CD8-positive, alpha-beta memory T cell (primary cell): ENCODE measurements around the gene GRID1. TPM values are rescaled to one million over a fixed set of nuclear protein-coding genes. Genes with fewer than 3 reads are reported as not detected.

Source experiments
- CTCF ChIA-PET: fragments of 350-600 bp; sonication (Branson Sonifier 250); formaldehyde crosslinking; loops from one replicate; lab custom pipeline; 2021; ENCODE audit warnings: antibody characterized with exemption; lab: Charles Lee
- POLR2A ChIA-PET: fragments of 350-600 bp; sonication (Branson Sonifier 250); formaldehyde crosslinking; loops from one replicate; lab custom pipeline; 2021; ENCODE audit warnings: antibody characterized with exemption; lab: Charles Lee
- DNase-seq, 5 donors: peaks; one replicate each; pipeline versions ENCODE4 v3.0.0 to v3.0.0-alpha.2; 2020 to 2022; ENCODE audit warnings: mixed read lengths in 1 of 5
- H3K27ac ChIP-seq: one replicate; pipeline ENCODE4 v1.7.0; 2013; ENCODE audit warnings: low read depth, mild to moderate bottlenecking, low read length, moderate library complexity
- H3K27me3 ChIP-seq: 2 replicates; pipeline ENCODE4 v1.7.0; 2013; ENCODE audit warnings: low read length, mild to moderate bottlenecking; ENCODE audit not compliant: insufficient read depth, poor library complexity, severe bottlenecking
- H3K36me3 ChIP-seq: 2 replicates; pipeline ENCODE4 v1.7.0; 2013; ENCODE audit warnings: mild to moderate bottlenecking, low read length, moderate library complexity; ENCODE audit not compliant: insufficient read depth
- H3K4me1 ChIP-seq: 2 replicates; pipeline ENCODE4 v1.7.0; 2013; ENCODE audit warnings: mild to moderate bottlenecking, low read length, moderate library complexity; ENCODE audit not compliant: insufficient read depth
- H3K4me3 ChIP-seq: 2 replicates; pipeline ENCODE4 v1.7.0; 2013; ENCODE audit warnings: mild to moderate bottlenecking, low read length
- H3K9me3 ChIP-seq: 2 replicates; pipeline ENCODE4 v1.7.0; 2013; ENCODE audit warnings: mild to moderate bottlenecking, low read length
- H3K27ac Mint-ChIP-seq, 8 donors: one replicate each; pipeline ENCODE4 v1.8.0; 2020 to 2021; ENCODE audit warnings: mixed read lengths in 8 of 8, mild to moderate bottlenecking in 6 of 8, inconsistent platforms in 3 of 8, moderate library complexity in 3 of 8
- H3K27me3 Mint-ChIP-seq, 2 donors: one replicate each; pipeline ENCODE4 v1.8.0; 2020 to 2021; ENCODE audit warnings: mixed read lengths in 2 of 2, mild to moderate bottlenecking in 1 of 2, moderate library complexity in 1 of 2
- H3K36me3 Mint-ChIP-seq, 3 donors: one replicate each; pipeline ENCODE4 v1.8.0; 2020 to 2021; ENCODE audit warnings: mixed read lengths in 3 of 3, inconsistent platforms in 1 of 3, mild to moderate bottlenecking in 1 of 3
- H3K4me1 Mint-ChIP-seq, 3 donors: one replicate each; pipeline ENCODE4 v1.8.0; 2020 to 2021; ENCODE audit warnings: mixed read lengths in 3 of 3, inconsistent platforms in 1 of 3, mild to moderate bottlenecking in 1 of 3
- H3K4me3 Mint-ChIP-seq, 7 donors: one replicate each; pipeline ENCODE4 v1.8.0; 2020 to 2021; ENCODE audit warnings: mixed read lengths in 7 of 7, mild to moderate bottlenecking in 6 of 7, moderate library complexity in 4 of 7, inconsistent platforms in 2 of 7
- H3K9me3 Mint-ChIP-seq, 5 donors: one replicate each; pipeline ENCODE4 v1.8.0; 2020 to 2022; ENCODE audit warnings: mixed read lengths in 5 of 5, mild to moderate bottlenecking in 3 of 5, moderate library complexity in 2 of 5, inconsistent platforms in 1 of 5
- polyA plus RNA-seq: library from polyadenylated mRNA; unstranded; fragments of 300-500 nt; fragmentation: Illumina TruSeq; gene quantifications from one replicate; pipeline ENCODE4 v1.2.3, GENCODE V29; 2021
- total RNA-seq, 2 experiments: library from RNA; stranded (reverse); gene quantifications; one replicate each; pipeline ENCODE4 v1.2.3, GENCODE V29; 2021

The GRID1 gene
- total and polyA plus RNA-seq, 3 experiments from 2014 or later: not detected

DNA sequence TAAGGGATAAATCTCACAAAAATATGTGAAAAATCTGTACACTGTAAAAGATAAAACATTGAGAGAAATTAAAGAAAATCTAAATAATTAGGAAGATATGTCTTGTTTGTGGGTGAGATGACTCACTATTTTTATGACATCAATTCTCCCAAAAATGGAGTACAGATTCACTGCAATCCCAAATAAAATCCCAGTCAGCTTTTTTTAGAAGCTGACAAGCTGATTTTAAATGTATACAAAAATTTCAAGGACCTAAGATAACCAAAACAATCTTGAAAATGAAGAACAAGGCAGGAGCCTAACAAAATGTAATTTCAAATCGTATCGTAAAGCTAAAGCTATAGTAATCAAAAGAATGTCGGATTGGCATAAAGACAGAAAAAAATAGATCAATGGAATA lies 458.1 kb downstream of the GRID1 start:
- no peaks in the 10 kb centered on the region for H3K4me1 Mint-ChIP-seq
- H3K4me1 ChIP-seq: no peaks in the 10 kb centered on the region
- H3K4me3 Mint-ChIP-seq: no peak overlapping the region
- H3K27me3 Mint-ChIP-seq: peaks cover 0 to 2% of the 10 kb centered on the region in 2 donors
- no peak for DNase-seq
- H3K27me3 ChIP-seq: no peaks in the 10 kb centered on the region
- POLR2A ChIA-PET: no interaction called here
- H3K9me3 ChIP-seq: no peaks in the 10 kb centered on the region
- H3K9me3 Mint-ChIP-seq: peaks cover 0 to 2% (median 0%) of the 10 kb centered on the region in 5 donors
- no peak overlapping the region for H3K27ac ChIP-seq
- H3K36me3 Mint-ChIP-seq: no peaks in the 10 kb centered on the region
- no peak overlapping the region for H3K4me3 ChIP-seq
- CTCF ChIA-PET: no interaction called here
- no peak overlapping the region for H3K27ac Mint-ChIP-seq
- no peaks in the 10 kb centered on the region for H3K36me3 ChIP-seq

DNA sequence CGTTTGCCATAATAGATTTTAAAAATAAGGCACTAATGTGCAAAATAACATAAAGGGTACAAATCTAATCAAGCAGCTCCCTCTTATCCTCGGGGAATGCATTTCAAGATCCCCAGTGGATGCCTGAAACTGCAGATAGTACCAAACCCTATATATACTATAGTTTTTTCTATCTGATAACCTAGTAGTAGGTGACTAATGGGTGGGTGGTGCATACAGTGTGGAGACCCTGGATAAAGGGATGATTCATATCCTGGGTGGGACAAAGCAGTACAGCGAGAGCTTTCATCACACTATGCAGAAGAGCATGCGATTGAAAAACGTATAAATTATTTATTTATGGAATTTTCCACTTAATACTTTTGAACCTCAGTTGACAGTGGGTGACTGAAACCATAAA lies 464.5 kb downstream of the GRID1 start:
- no peak overlapping the region for H3K4me3 Mint-ChIP-seq
- Histone ChIP-seq H3K36me3 (no peaks in the 10 kb centered on the region), H3K27me3 (no peaks in the 10 kb centered on the region), H3K4me1 (no peaks in the 10 kb centered on the region), H3K27ac (no peak overlapping the region), H3K4me3 (no peak overlapping the region), H3K9me3 (no peaks in the 10 kb centered on the region)
- no peak overlapping the region for H3K27ac Mint-ChIP-seq
- no peaks in the 10 kb centered on the region for H3K36me3 Mint-ChIP-seq
- ChIA-PET POLR2A (no interaction called here), CTCF (no interaction called here)
- H3K4me1 Mint-ChIP-seq: no peaks in the 10 kb centered on the region
- no peak for DNase-seq
- H3K9me3 Mint-ChIP-seq: no peaks in the 10 kb centered on the region
- peaks cover 0 to 12% of the 10 kb centered on the region in 2 donors for H3K27me3 Mint-ChIP-seq

DNA sequence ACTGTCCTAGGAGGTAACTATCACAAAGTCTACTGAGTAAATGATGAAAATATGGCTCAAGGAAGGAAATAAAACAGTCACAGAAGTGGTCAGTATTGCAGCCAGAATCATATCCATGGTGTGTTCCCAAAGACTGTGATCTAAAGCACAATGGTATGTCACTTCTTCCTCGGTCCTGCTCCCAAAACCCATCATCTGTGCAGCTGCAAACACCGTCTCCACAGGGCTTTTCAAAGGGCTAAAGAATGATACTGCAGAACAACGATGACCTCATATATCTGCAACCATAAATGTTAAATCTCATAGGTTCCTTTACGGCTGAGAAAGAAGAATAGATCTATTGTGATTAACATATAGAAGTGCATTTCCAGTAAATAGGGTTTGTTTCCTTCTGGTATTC lies 465.0 kb downstream of the GRID1 start:
- Histone ChIP-seq H3K9me3 (no peaks in the 10 kb centered on the region), H3K36me3 (no peaks in the 10 kb centered on the region), H3K27me3 (no peaks in the 10 kb centered on the region), H3K4me3 (no peak overlapping the region), H3K4me1 (no peaks in the 10 kb centered on the region), H3K27ac (no peak overlapping the region)
- H3K4me3 Mint-ChIP-seq: no peak overlapping the region
- H3K9me3 Mint-ChIP-seq: no peaks in the 10 kb centered on the region
- no peak for DNase-seq
- ChIA-PET CTCF (no interaction called here), POLR2A (no interaction called here)
- H3K27ac Mint-ChIP-seq: no peak overlapping the region
- H3K4me1 Mint-ChIP-seq: no peaks in the 10 kb centered on the region
- no peaks in the 10 kb centered on the region for H3K36me3 Mint-ChIP-seq
- H3K27me3 Mint-ChIP-seq: peaks cover 0 to 12% of the 10 kb centered on the region in 2 donors

- ChIA-PET POLR2A (no interaction called here), CTCF (interaction anchor here (0.6 kb wide), 1 partner anchor 547 kb away, joined by 3 read pairs; no protein-coding TSS in a partner anchor)
- Histone ChIP-seq H3K27ac (no peak overlapping the region), H3K4me3 (no peak overlapping the region), H3K36me3 (no peaks in the 10 kb centered on the region), H3K27me3 (no peaks in the 10 kb centered on the region), H3K4me1 (no peaks in the 10 kb centered on the region), H3K9me3 (no peaks in the 10 kb centered on the region)
- H3K4me3 Mint-ChIP-seq: no peak overlapping the region
- peaks cover 0 to 12% of the 10 kb centered on the region in 2 donors for H3K27me3 Mint-ChIP-seq
- H3K9me3 Mint-ChIP-seq: no peaks in the 10 kb centered on the region
- no peaks in the 10 kb centered on the region for H3K36me3 Mint-ChIP-seq
- H3K27ac Mint-ChIP-seq: peak overlapping the region in 1 of 8 donors; percentile 2
- no peaks in the 10 kb centered on the region for H3K4me1 Mint-ChIP-seq
- no peak for DNase-seq
Observed at GRCh38 chr10:85900487-85900886, 466.1 kb downstream of the GRID1 start.

- Histone ChIP-seq H3K4me1 (no peaks in the 10 kb centered on the region), H3K9me3 (no peaks in the 10 kb centered on the region), H3K27me3 (no peaks in the 10 kb centered on the region), H3K4me3 (no peak overlapping the region), H3K36me3 (no peaks in the 10 kb centered on the region), H3K27ac (no peak overlapping the region)
- no peak for DNase-seq
- H3K27ac Mint-ChIP-seq: no peak overlapping the region
- H3K4me3 Mint-ChIP-seq: no peak overlapping the region
- peaks cover 0 to 12% of the 10 kb centered on the region in 2 donors for H3K27me3 Mint-ChIP-seq
- H3K9me3 Mint-ChIP-seq: peaks cover 0 to 4% (median 0%) of the 10 kb centered on the region in 5 donors
- H3K4me1 Mint-ChIP-seq: no peaks in the 10 kb centered on the region
- POLR2A ChIA-PET: no interaction called here
- CTCF ChIA-PET: no interaction called here
- no peaks in the 10 kb centered on the region for H3K36me3 Mint-ChIP-seq
Observed at GRCh38 chr10:85900061-85900460, 466.5 kb downstream of the GRID1 start.

- POLR2A ChIA-PET: no interaction called here
- no peaks in the 10 kb centered on the region for H3K36me3 Mint-ChIP-seq
- CTCF ChIA-PET: no interaction called here
- H3K36me3 ChIP-seq: no peaks in the 10 kb centered on the region
- H3K27me3 ChIP-seq: no peaks in the 10 kb centered on the region
- peaks cover 0 to 10% (median 2%) of the 10 kb centered on the region in 5 donors for H3K9me3 Mint-ChIP-seq
- H3K27ac ChIP-seq: no peak overlapping the region
- peaks cover 6 to 28% of the 10 kb centered on the region in 2 donors for H3K27me3 Mint-ChIP-seq
- H3K9me3 ChIP-seq: no peaks in the 10 kb centered on the region
- H3K4me3 Mint-ChIP-seq: no peak overlapping the region
- DNase-seq: no peak
- no peak overlapping the region for H3K4me3 ChIP-seq
- no peaks in the 10 kb centered on the region for H3K4me1 ChIP-seq
- no peaks in the 10 kb centered on the region for H3K4me1 Mint-ChIP-seq
- no peak overlapping the region for H3K27ac Mint-ChIP-seq
Observed at GRCh38 chr10:85891472-85891871, 475.1 kb downstream of the GRID1 start.

DNA sequence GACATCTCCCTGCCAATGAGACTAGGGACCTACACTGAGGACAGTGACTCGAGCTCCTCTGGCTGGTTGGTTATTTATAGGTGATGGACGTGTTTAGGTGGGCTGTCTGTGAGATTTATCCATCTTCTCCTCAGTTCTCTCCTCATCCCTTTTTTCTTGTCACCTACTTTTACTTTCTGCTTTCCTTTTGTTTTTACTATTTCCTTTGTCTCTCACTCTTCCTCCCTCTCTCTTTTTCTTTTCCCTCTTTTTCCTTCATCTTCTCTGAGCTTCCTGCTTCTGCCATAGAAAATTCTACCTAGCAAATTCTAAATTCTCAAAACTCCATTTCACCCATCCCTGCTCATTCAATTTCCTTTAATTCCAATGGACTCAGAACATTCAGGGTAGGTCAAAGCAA lies 478.0 kb downstream of the GRID1 start:
- CTCF ChIA-PET: no interaction called here
- POLR2A ChIA-PET: no interaction called here
- H3K36me3 ChIP-seq: no peaks in the 10 kb centered on the region
- H3K9me3 ChIP-seq: no peaks in the 10 kb centered on the region
- no peaks in the 10 kb centered on the region for H3K4me1 ChIP-seq
- Mint-ChIP-seq H3K36me3 (no peaks in the 10 kb centered on the region), H3K4me1 (no peaks in the 10 kb centered on the region), H3K9me3 (peaks cover 0 to 10% (median 2%) of the 10 kb centered on the region in 5 donors), H3K27me3 (peaks cover 6 to 28% of the 10 kb centered on the region in 2 donors), H3K4me3 (no peak overlapping the region), H3K27ac (peak overlapping the region in 1 of 8 donors; percentile 22)
- H3K27ac ChIP-seq: no peak overlapping the region
- no peak for DNase-seq
- H3K27me3 ChIP-seq: no peaks in the 10 kb centered on the region
- no peak overlapping the region for H3K4me3 ChIP-seq

DNA sequence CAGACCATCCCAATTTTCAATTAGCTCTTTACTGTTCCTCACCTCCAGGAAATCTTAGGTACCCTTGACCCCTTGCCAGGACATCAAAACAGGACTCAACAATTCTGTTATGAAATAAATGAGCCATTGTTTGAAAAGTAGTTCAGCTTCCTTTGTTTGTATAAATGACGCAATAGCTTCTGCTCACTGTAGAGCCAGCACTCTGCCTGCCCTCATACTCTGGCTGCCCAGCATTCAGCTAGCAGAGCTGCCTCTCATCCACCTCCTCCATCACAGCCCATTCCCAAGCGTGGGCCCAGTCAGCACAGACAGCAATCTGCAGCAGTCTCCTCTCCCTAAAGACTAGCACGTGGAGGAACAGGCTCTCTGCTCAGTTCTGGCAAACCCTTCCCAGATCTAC lies 478.6 kb downstream of the GRID1 start:
- no peaks in the 10 kb centered on the region for H3K4me1 Mint-ChIP-seq
- ChIA-PET POLR2A (no interaction called here), CTCF (no interaction called here)
- H3K4me3 ChIP-seq: no peak overlapping the region
- DNase-seq: no peak
- H3K27me3 ChIP-seq: no peaks in the 10 kb centered on the region
- H3K27ac Mint-ChIP-seq: no peak overlapping the region
- H3K27me3 Mint-ChIP-seq: peaks cover 6 to 28% of the 10 kb centered on the region in 2 donors
- no peaks in the 10 kb centered on the region for H3K36me3 ChIP-seq
- no peaks in the 10 kb centered on the region for H3K4me1 ChIP-seq
- H3K4me3 Mint-ChIP-seq: no peak overlapping the region
- H3K27ac ChIP-seq: no peak overlapping the region
- peaks cover 0 to 10% (median 2%) of the 10 kb centered on the region in 5 donors for H3K9me3 Mint-ChIP-seq
- H3K36me3 Mint-ChIP-seq: no peaks in the 10 kb centered on the region
- H3K9me3 ChIP-seq: no peaks in the 10 kb centered on the region

GRCh38 chr10:85874208-85874607 lies 492.4 kb downstream of the GRID1 start:
- Histone ChIP-seq H3K27ac (no peak overlapping the region), H3K4me1 (no peaks in the 10 kb centered on the region), H3K27me3 (no peaks in the 10 kb centered on the region), H3K36me3 (no peaks in the 10 kb centered on the region), H3K4me3 (no peak overlapping the region), H3K9me3 (no peaks in the 10 kb centered on the region)
- no peak for DNase-seq
- H3K36me3 Mint-ChIP-seq: no peaks in the 10 kb centered on the region
- H3K9me3 Mint-ChIP-seq: peaks cover 0 to 2% (median 0%) of the 10 kb centered on the region in 5 donors
- no peaks in the 10 kb centered on the region for H3K4me1 Mint-ChIP-seq
- no peak overlapping the region for H3K27ac Mint-ChIP-seq
- ChIA-PET POLR2A (no interaction called here), CTCF (no interaction called here)
- peaks cover 0 to 1% of the 10 kb centered on the region in 2 donors for H3K27me3 Mint-ChIP-seq
- H3K4me3 Mint-ChIP-seq: no peak overlapping the region
